Neural cell (in vitro differentiated cells): Measurements from ENCODE around the gene SOX5. TPM values are rescaled to one million over a fixed set of nuclear protein-coding genes. Genes with fewer than 3 reads are reported as not detected.

Experiments
- H2AFZ ChIP-seq: fragments of 200-600, 300-800 bp; sonication (generic), shearing (Covaris generic); 2 replicates; pipeline ENCODE4 v1.6.0; 2014; ENCODE audit warnings: low read depth, mild to moderate bottlenecking, antibody characterized with exemption, low read length, moderate library complexity
- H3F3A ChIP-seq: fragments of 200-600 bp; shearing (Covaris generic); 2 replicates; pipeline ENCODE4 v1.6.1; 2016; ENCODE audit warnings: mild to moderate bottlenecking, moderate library complexity, mixed read lengths, antibody characterized with exemption, low read length; ENCODE audit not compliant: insufficient read depth, poor library complexity, severe bottlenecking
- H3K27ac ChIP-seq: fragments of 200-600, 300-800 bp; sonication (generic), shearing (Covaris generic); 2 replicates; pipeline ENCODE4 v1.5.1; 2014; ENCODE audit warnings: mild to moderate bottlenecking, low read length, moderate library complexity
- H3K27me3 ChIP-seq: fragments of 300-800, 200-600 bp; sonication (generic), shearing (Covaris generic); 2 replicates; pipeline ENCODE4 v1.6.0; 2014; ENCODE audit warnings: mild to moderate bottlenecking, low read depth, low read length, moderate library complexity; ENCODE audit not compliant: insufficient read depth
- H3K36me3 ChIP-seq: fragments of 300-800, 200-600 bp; sonication (generic), shearing (Covaris generic); 2 replicates; pipeline ENCODE4 v1.5.1; 2014; ENCODE audit warnings: mild to moderate bottlenecking, antibody characterized with exemption, low read length, moderate library complexity; ENCODE audit not compliant: insufficient read depth
- H3K4me2 ChIP-seq: fragments of 300-800, 200-600 bp; sonication (generic), shearing (Covaris generic); 2 replicates; pipeline ENCODE4 v1.6.0; 2014; ENCODE audit warnings: mild to moderate bottlenecking, low read length
- H3K4me3 ChIP-seq: fragments of 300-800, 200-600 bp; sonication (generic), shearing (Covaris generic); 2 replicates; pipeline ENCODE4 v1.5.1; 2014; ENCODE audit warnings: mild to moderate bottlenecking, low read length, moderate library complexity
- H3K79me2 ChIP-seq: fragments of 200-600 bp; shearing (Covaris generic); replicated peaks from 2 replicates; pipeline ENCODE4 v1.6.0; 2014; ENCODE audit warnings: mild to moderate bottlenecking, low read length, moderate library complexity; ENCODE audit not compliant: insufficient read depth
- H3K9ac ChIP-seq: fragments of 300-800, 200-600 bp; sonication (generic), shearing (Covaris generic); 2 replicates; pipeline ENCODE4 v1.6.1; 2016; ENCODE audit warnings: mild to moderate bottlenecking, low read length, mixed read lengths
- H3K9me2 ChIP-seq: fragments of 200-600 bp; shearing (Covaris generic); 2 replicates; pipeline ENCODE4 v1.6.1; 2016; ENCODE audit warnings: mild to moderate bottlenecking, low read length, mixed read lengths; ENCODE audit not compliant: insufficient read depth
- H3K9me3 ChIP-seq: fragments of 200-600, 300-800 bp; sonication (generic), shearing (Covaris generic); 2 replicates; pipeline ENCODE4 v1.6.1; 2016; ENCODE audit warnings: mild to moderate bottlenecking, mixed run types, low read length, moderate library complexity, mixed read lengths
- H4K20me1 ChIP-seq: fragments of 200-600 bp; shearing (Covaris generic); 2 replicates; pipeline ENCODE4 v1.6.1; 2016; ENCODE audit warnings: mild to moderate bottlenecking, mixed run types; ENCODE audit not compliant: insufficient read depth
- CTCF ChIP-seq: fragments of 450-650 bp; IDR thresholded peaks from 2 replicates; pipeline ENCODE4 v1.5.1; 2014; ENCODE audit warnings: antibody characterized with exemption, mild to moderate bottlenecking, moderate library complexity; ENCODE audit not compliant: poor library complexity, severe bottlenecking
- EP300 ChIP-seq: fragments of 450-650 bp; conservative IDR thresholded peaks from 2 replicates; pipeline ENCODE4 v1.6.1; 2014; ENCODE audit warnings: antibody characterized with exemption, mild to moderate bottlenecking, moderate library complexity; ENCODE audit not compliant: poor library complexity, severe bottlenecking
- EZH2 ChIP-seq: fragments of 200-600, 300-800 bp; shearing (Covaris generic), sonication (generic); IDR thresholded peaks from 2 replicates; pipeline ENCODE4 v1.6.1; 2014; ENCODE audit warnings: antibody characterized with exemption, low read length, borderline replicate concordance, mild to moderate bottlenecking; ENCODE audit not compliant: insufficient read depth, poor library complexity, severe bottlenecking
- MXI1 ChIP-seq: fragments of 450-650 bp; conservative IDR thresholded peaks from 2 replicates; pipeline ENCODE4 v1.6.1; 2014; ENCODE audit warnings: antibody characterized with exemption, mild to moderate bottlenecking; ENCODE audit not compliant: poor library complexity, severe bottlenecking
- POLR2AphosphoS5 ChIP-seq: IDR thresholded peaks from 2 replicates; pipeline ENCODE4 v1.6.1; 2012
- RAD21 ChIP-seq: fragments of 450-650 bp; conservative IDR thresholded peaks from 2 replicates; pipeline ENCODE4 v1.6.1; 2014; ENCODE audit warnings: antibody characterized with exemption, mild to moderate bottlenecking, moderate library complexity
- REST ChIP-seq: IDR thresholded peaks from 2 replicates; pipeline ENCODE4 v1.6.1; 2012; ENCODE audit warnings: borderline replicate concordance
- SMC3 ChIP-seq: fragments of 450-650 bp; conservative IDR thresholded peaks from 2 replicates; pipeline ENCODE4 v1.6.1; 2014; ENCODE audit warnings: antibody characterized with exemption, mild to moderate bottlenecking, moderate library complexity; ENCODE audit not compliant: poor library complexity
- TAF1 ChIP-seq: IDR thresholded peaks from 2 replicates; pipeline ENCODE4 v1.6.1; 2012; ENCODE audit warnings: low read depth
- polyA plus RNA-seq: library from polyadenylated mRNA; depleted of rRNA; stranded (reverse); fragments of >200 nt; gene quantifications from 2 replicates; pipeline ENCODE4 v1.2.3, GENCODE V29; 2014

SOX5 gene
- polyA plus RNA-seq, 1 donor from 2014 or later, result 1.8 TPM

- Histone ChIP-seq H2AFZ (no peak overlapping the region), H3K9me3 (no peaks in the 10 kb centered on the region), H3K79me2 (no peaks in the 10 kb centered on the region), H3F3A (no peaks in the 10 kb centered on the region), H3K4me3 (no peak overlapping the region), H3K27ac (no peak overlapping the region), H3K4me2 (no peak overlapping the region), H3K9me2 (no peaks in the 10 kb centered on the region), H3K9ac (no peak overlapping the region), H4K20me1 (no peaks in the 10 kb centered on the region), H3K36me3 (no peaks in the 10 kb centered on the region), H3K27me3 (peaks cover 12% of the 10 kb centered on the region)
- TF ChIP-seq MXI1, result no peak
- TF ChIP-seq RAD21, result no peak
- TF ChIP-seq POLR2AphosphoS5, result no peak
- no peak for TF ChIP-seq SMC3
- TF ChIP-seq EP300, result no peak
- no peak for TF ChIP-seq TAF1
- no peak for TF ChIP-seq EZH2
- TF ChIP-seq CTCF, result no peak
- no peak for TF ChIP-seq REST
These were observed 220.1 kb downstream of the SOX5 start for GRCh38 chr12:23729359-23729758.

GRCh38 chr12:23726646-23727045, 222.8 kb downstream of the SOX5 start:
- Histone ChIP-seq H3K4me2 (no peak overlapping the region), H3F3A (no peaks in the 10 kb centered on the region), H3K9ac (no peak overlapping the region), H3K4me3 (no peak overlapping the region), H3K9me3 (no peaks in the 10 kb centered on the region), H4K20me1 (no peaks in the 10 kb centered on the region), H3K27me3 (peaks cover 20% of the 10 kb centered on the region), H2AFZ (no peak overlapping the region), H3K79me2 (peaks cover 3% of the 10 kb centered on the region), H3K9me2 (no peaks in the 10 kb centered on the region), H3K27ac (no peak overlapping the region), H3K36me3 (no peaks in the 10 kb centered on the region)
- no peak for TF ChIP-seq MXI1
- TF ChIP-seq EP300, result no peak
- no peak for TF ChIP-seq EZH2
- TF ChIP-seq REST, result no peak
- no peak for TF ChIP-seq POLR2AphosphoS5
- no peak for TF ChIP-seq TAF1
- TF ChIP-seq SMC3, result no peak
- TF ChIP-seq CTCF, result no peak
- TF ChIP-seq RAD21, result no peak
